HepG2 (cell line): ENCODE results near the gene RAPGEF5. TPM values are rescaled to one million over a fixed set of nuclear protein-coding genes. Genes with fewer than 3 reads are reported as not detected.

Source experiments
- DZIP1 ChIP-seq: sonication (generic); formaldehyde crosslinking; IDR thresholded peaks from 2 replicates; pipeline ENCODE4 v1.5.0; 2020; ENCODE audit warnings: mild to moderate bottlenecking, missing genetic modification reagents
- KAT8 ChIP-seq: IDR thresholded peaks from 2 replicates; pipeline ENCODE4 v1.6.1; 2016; ENCODE audit warnings: missing genetic modification reagents, missing compliant biosample characterization
- MED1 ChIP-seq: sonication (generic); formaldehyde crosslinking; IDR thresholded peaks from 2 replicates; pipeline ENCODE4 v1.4.0; 2020; ENCODE audit warnings: missing genetic modification reagents
- MEF2D ChIP-seq: sonication (generic); formaldehyde crosslinking; IDR thresholded peaks from 2 replicates; pipeline ENCODE4 v1.5.1; 2020; ENCODE audit warnings: mild to moderate bottlenecking, missing genetic modification reagents
- MZF1 ChIP-seq: sonication (generic); formaldehyde crosslinking; IDR thresholded peaks from 2 replicates; pipeline ENCODE4 v1.8.1; 2023; ENCODE audit warnings: mild to moderate bottlenecking, missing genetic modification reagents, borderline replicate concordance
- PLRG1 ChIP-seq: fragments of 450-650 bp; conservative IDR thresholded peaks from 2 replicates; pipeline ENCODE4 v1.6.1; 2016
- RNF219 ChIP-seq: sonication (generic); formaldehyde crosslinking; IDR thresholded peaks from 2 replicates; pipeline ENCODE4 v1.5.0; 2020; ENCODE audit warnings: mild to moderate bottlenecking, missing genetic modification reagents
- SOX13 ChIP-seq, 3 experiments: fragments of 450-650 bp in 1 of 3; sonication (generic) in 1 of 3; formaldehyde crosslinking in 1 of 3; IDR thresholded peaks in 2 of 3; conservative IDR thresholded peaks in 1 of 3; 2 replicates each; pipeline versions ENCODE4 v1.5.0 to v1.6.1; 2016 to 2020; ENCODE audit warnings: antibody characterized with exemption in 1 of 3, mild to moderate bottlenecking in 1 of 3, missing compliant biosample characterization in 1 of 3, missing genetic modification reagents in 1 of 3, moderate library complexity in 1 of 3
- STAG1 ChIP-seq: sonication (generic); formaldehyde crosslinking; IDR thresholded peaks from 2 replicates; pipeline ENCODE4 v1.4.0; 2020; ENCODE audit warnings: missing genetic modification reagents
- TARDBP ChIP-seq: sonication (generic); formaldehyde crosslinking; IDR thresholded peaks from 2 replicates; pipeline ENCODE4 v1.8.0; 2022; ENCODE audit warnings: mild to moderate bottlenecking, missing genetic modification reagents
- TBL1XR1 ChIP-seq: fragments of 150-350 bp; IDR thresholded peaks from 2 replicates; pipeline ENCODE4 v1.6.1; 2014; ENCODE audit warnings: borderline replicate concordance, low read length; ENCODE audit not compliant: partially characterized antibody
- TRIM24 ChIP-seq: sonication (generic); formaldehyde crosslinking; IDR thresholded peaks from 2 replicates; pipeline ENCODE4 v1.8.0; 2022; ENCODE audit warnings: mild to moderate bottlenecking, missing genetic modification reagents
- ZBTB34 ChIP-seq: sonication (generic); formaldehyde crosslinking; IDR thresholded peaks from 2 replicates; pipeline ENCODE4 v1.8.0; 2022; ENCODE audit warnings: mild to moderate bottlenecking, missing genetic modification reagents
- ZNF253 ChIP-seq: sonication (generic); formaldehyde crosslinking; IDR thresholded peaks from 2 replicates; pipeline ENCODE4 v1.8.0; 2022; ENCODE audit warnings: mild to moderate bottlenecking, missing genetic modification reagents, borderline replicate concordance
- ZNF292 ChIP-seq: sonication (generic); formaldehyde crosslinking; IDR thresholded peaks from 2 replicates; pipeline ENCODE4 v1.8.1; 2022; ENCODE audit warnings: mild to moderate bottlenecking, low read depth, missing genetic modification reagents, borderline replicate concordance
- ZNF414 ChIP-seq: sonication (generic); formaldehyde crosslinking; IDR thresholded peaks from 2 replicates; pipeline ENCODE4 v1.5.0; 2020; ENCODE audit warnings: missing genetic modification reagents
- ZNF615 ChIP-seq: sonication (generic); formaldehyde crosslinking; IDR thresholded peaks from 2 replicates; pipeline ENCODE4 v1.5.0; 2020; ENCODE audit warnings: mild to moderate bottlenecking, missing genetic modification reagents, borderline replicate concordance
- polyA plus RNA-seq, 8 experiments: library from polyadenylated mRNA; depleted of rRNA in 3 of 8; stranded (reverse) in 7 of 8; unstranded in 1 of 8; fragments of >200 nt; fragmentation: Illumina TruSeq in 4 of 8; extraction: Trizol in 4 of 8; gene quantifications; 2 replicates each; pipeline versions ENCODE4 v1.2.1 to v1.2.3, GENCODE V29; 2011 to 2016; ENCODE audit warnings: low read depth in 4 of 8, missing spikeins in 1 of 8, mixed read lengths in 1 of 8; ENCODE audit not compliant: insufficient read depth in 1 of 8
- total RNA-seq, 5 experiments: library from RNA; depleted of rRNA; stranded (reverse); fragments of >200 nt; fragmentation: Illumina TruSeq; extraction: Trizol; gene quantifications; 2 replicates each; pipeline ENCODE4 v1.2.3, GENCODE V29; 2016; ENCODE audit warnings: low read depth in 1 of 5

Gene RAPGEF5
- total and polyA plus RNA-seq, 2 of the 13 experiments (the other 11 are each of a cell fraction or from before 2014, with no cell fraction given) = 17.1 to 23.4 TPM

GRCh38 chr7:22357311-22358175, 589 bp upstream of the RAPGEF5 start (continued):
- TF ChIP-seq ZBTB34 (peak; percentile 79), ZNF414 (CRISPR knock-in tag) (0 out of 2 replicates have a peak, but pooled peaks have one; percentile 38), ZNF615 (CRISPR knock-in tag) (no peak), PLRG1 (no peak), DZIP1 (CRISPR knock-in tag) (no peak), KAT8 (CRISPR knock-in tag) (peak; percentile 42), STAG1 (peak; percentile 2; the same call in 1 of the 2 replicates), TARDBP (peak; percentile 26; the same call in 1 of the 2 replicates), MZF1 (CRISPR knock-in tag) (no peak), MEF2D (CRISPR knock-in tag) (no peak; the same call in 1 of the 2 replicates), RNF219 (CRISPR knock-in tag) (no peak), SOX13 (IDR thresholded peaks at IDR 0.05) (0 out of 2 replicates have a peak, but pooled peaks have one; percentile 12), SOX13 (CRISPR knock-in tag; conservative IDR thresholded peaks at IDR 0.05 in 1 of 2, IDR thresholded peaks at IDR 0.05 in 1 of 2) (peak in 1 of 2 experiments; percentile 53; a peak in 1 of 4 replicates), ZNF253 (CRISPR knock-in tag) (no peak), MED1 (peak; percentile 71), ZNF292 (CRISPR knock-in tag) (0 out of 2 replicates have a peak, but pooled peaks have one; percentile 6), TBL1XR1 (peak; percentile 13), TRIM24 (CRISPR knock-in tag) (no peak)
